ENCODE data around the gene AMOTL1.

AMOTL1 gene

GRCh38 chr11:94755494-94755893 lies 12.7 kb upstream of the AMOTL1 start:
- Mint-ChIP-seq H3K4me3 (no peak overlapping the region), H3K9me3 (no peaks in the 10 kb centered on the region), H3K27me3 (peaks cover 32% of the 10 kb centered on the region), H3K27ac (no peak overlapping the region), H3K4me1 (no peaks in the 10 kb centered on the region)
- ATAC-seq (no peak), DNase-seq (no peak)

GRCh38 chr11:94757037-94757735 lies 11.0 kb upstream of the AMOTL1 start:
- DNase-seq (no peak), ATAC-seq (no peak)
- no peaks in the 10 kb centered on the region for H3K4me1 Mint-ChIP-seq
- no peak overlapping the region for H3K27ac Mint-ChIP-seq
- H3K9me3 Mint-ChIP-seq: no peaks in the 10 kb centered on the region
- peaks cover 17% of the 10 kb centered on the region for H3K27me3 Mint-ChIP-seq
- no peak overlapping the region for H3K4me3 Mint-ChIP-seq

- no peak overlapping the region for H3K4me3 Mint-ChIP-seq
- no peak for DNase-seq
Measured at GRCh38 chr11:94758666-94759065, 9.5 kb upstream of the AMOTL1 start.

DNA sequence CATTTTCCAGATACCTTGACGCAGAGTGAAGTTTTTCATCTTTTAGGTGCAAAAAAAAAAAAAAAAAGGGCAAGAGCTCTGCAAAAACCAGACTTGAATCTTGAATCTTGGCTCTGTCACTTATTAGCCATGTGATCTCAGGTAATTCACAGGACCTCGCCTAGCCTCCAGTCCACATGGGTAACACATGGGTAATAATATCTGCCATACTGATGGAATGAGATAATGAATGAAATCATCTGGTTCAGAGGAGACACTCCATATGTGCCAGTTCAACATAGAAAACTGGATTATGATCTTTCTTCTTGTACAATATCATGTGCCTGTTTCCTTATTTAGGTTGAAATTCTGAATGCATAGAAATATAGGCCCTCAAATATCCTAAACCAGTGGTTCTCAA lies 8.6 kb upstream of the AMOTL1 start:
- DNase-seq (no peak), ATAC-seq (no peak)
- H3K4me3 Mint-ChIP-seq: no peak overlapping the region
- peaks cover 2% of the 10 kb centered on the region for H3K27me3 Mint-ChIP-seq
- no peaks in the 10 kb centered on the region for H3K4me1 Mint-ChIP-seq
- no peak overlapping the region for H3K27ac Mint-ChIP-seq
- H3K9me3 Mint-ChIP-seq: no peaks in the 10 kb centered on the region

More at GRCh38 chr11:94758666-94759065, 9.5 kb upstream of the AMOTL1 start:
- ATAC-seq: no peak
- H3K4me1 Mint-ChIP-seq: no peaks in the 10 kb centered on the region
- no peaks in the 10 kb centered on the region for H3K9me3 Mint-ChIP-seq
- H3K27ac Mint-ChIP-seq: no peak overlapping the region
- H3K27me3 Mint-ChIP-seq: peaks cover 11% of the 10 kb centered on the region

DNA sequence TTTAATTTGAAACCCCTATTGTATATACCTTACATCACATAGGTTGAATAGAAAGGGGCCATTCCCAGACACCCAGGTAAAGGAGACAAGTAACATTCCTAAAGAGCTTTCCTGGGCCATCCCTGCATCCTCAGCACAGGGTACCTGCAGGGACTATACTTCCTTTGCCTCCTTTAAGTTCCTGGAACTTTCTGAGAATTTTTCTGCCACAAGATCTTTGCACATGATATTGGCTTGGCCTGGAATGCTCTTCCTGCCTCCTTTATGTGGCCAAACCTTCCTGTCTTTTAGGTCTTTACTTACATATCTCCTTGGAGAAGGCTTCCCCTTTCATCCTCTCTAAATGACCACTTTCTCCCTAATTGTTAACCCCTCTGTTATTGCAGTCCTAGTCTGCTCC lies 7.9 kb upstream of the AMOTL1 start:
- ATAC-seq (no peak), DNase-seq (no peak)
- Mint-ChIP-seq H3K27me3 (no peaks in the 10 kb centered on the region), H3K27ac (no peak overlapping the region), H3K4me1 (no peaks in the 10 kb centered on the region), H3K4me3 (no peak overlapping the region), H3K9me3 (no peaks in the 10 kb centered on the region)

DNA sequence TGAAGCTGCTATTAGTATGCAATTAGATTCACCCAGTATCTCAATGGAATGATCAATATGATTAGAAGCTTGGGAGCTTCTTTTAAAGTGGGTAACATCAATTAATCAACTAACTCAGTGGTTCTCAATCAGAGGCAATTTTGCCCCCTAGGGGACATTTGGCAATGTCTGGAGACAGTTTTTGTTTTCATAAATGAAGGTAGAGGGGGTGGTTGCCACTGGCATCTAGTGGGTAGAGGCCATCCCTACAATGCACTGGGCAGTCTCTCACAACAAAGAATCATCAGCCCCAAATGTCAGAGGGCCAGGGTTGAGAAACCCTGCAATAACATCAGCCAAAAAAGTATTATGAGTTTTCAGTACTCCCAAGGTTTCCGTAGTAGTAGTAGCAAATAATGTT lies 5.9 kb upstream of the AMOTL1 start:
- H3K27ac Mint-ChIP-seq: no peak overlapping the region
- no peaks in the 10 kb centered on the region for H3K27me3 Mint-ChIP-seq
- no peak overlapping the region for H3K4me3 Mint-ChIP-seq
- H3K9me3 Mint-ChIP-seq: no peaks in the 10 kb centered on the region
- H3K4me1 Mint-ChIP-seq: no peaks in the 10 kb centered on the region
- ATAC-seq: peak; percentile 53
- DNase-seq: no peak

DNA sequence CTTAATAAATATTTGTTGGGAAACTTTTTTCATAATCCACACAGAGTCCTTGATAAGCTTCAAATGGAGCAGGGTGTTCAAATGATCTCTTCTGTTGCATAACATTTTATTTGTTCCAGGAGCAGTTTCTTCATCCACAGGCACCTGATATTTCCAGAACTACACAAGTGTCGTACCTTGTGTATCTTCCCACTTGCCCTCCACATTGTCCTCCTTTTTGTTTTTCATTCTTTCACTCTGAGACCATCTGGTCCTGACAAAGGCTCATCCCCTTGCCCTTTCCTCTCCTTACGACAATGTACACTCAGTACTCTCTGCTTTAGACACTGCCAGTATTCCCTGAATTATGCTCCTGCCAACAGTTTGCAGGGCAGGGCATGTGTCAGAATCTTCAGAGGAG lies 5.2 kb upstream of the AMOTL1 start:
- H3K4me1 Mint-ChIP-seq: no peaks in the 10 kb centered on the region
- no peaks in the 10 kb centered on the region for H3K27me3 Mint-ChIP-seq
- no peak for DNase-seq
- H3K27ac Mint-ChIP-seq: no peak overlapping the region
- no peak overlapping the region for H3K4me3 Mint-ChIP-seq
- ATAC-seq: no peak
- no peaks in the 10 kb centered on the region for H3K9me3 Mint-ChIP-seq

- peaks cover 30% of the 10 kb centered on the region for H3K27me3 Mint-ChIP-seq
- no peak for ATAC-seq
Measured at GRCh38 chr11:94766713-94767206, 1.4 kb upstream of the AMOTL1 start.

DNA sequence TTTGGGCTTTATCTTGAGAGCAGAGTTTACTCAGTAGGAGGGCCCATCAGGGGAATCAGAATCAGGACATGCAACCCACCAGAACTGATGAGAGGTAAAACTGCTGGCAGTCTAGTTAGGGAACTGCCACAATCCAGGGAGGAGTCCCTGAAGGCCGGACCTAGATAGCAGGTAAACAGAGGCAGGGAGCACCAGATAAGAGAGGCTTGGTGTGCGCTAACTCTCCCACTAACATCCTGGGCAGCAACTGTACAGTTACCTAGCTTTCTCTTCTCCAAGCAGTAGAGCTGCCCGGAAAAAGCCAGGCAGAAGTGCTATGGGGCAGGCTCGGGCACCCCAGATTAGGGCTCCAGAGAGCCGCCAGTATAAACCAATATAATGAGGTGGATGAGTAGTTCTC lies 865 bp upstream of the AMOTL1 start:
- Mint-ChIP-seq H3K4me1 (peaks cover 8% of the 10 kb centered on the region), H3K27me3 (peaks cover 35% of the 10 kb centered on the region), H3K4me3 (peak overlapping the region in 1 of 2 donors; percentile 73), H3K9me3 (no peaks in the 10 kb centered on the region), H3K27ac (no peak overlapping the region)
- DNase-seq: no peak
- no peak for ATAC-seq

More at GRCh38 chr11:94766713-94767206, 1.4 kb upstream of the AMOTL1 start:
- H3K9me3 Mint-ChIP-seq: no peaks in the 10 kb centered on the region
- no peak for DNase-seq
- H3K4me1 Mint-ChIP-seq: peaks cover 8% of the 10 kb centered on the region
- H3K27ac Mint-ChIP-seq: no peak overlapping the region
- H3K4me3 Mint-ChIP-seq: no peak overlapping the region

DNA sequence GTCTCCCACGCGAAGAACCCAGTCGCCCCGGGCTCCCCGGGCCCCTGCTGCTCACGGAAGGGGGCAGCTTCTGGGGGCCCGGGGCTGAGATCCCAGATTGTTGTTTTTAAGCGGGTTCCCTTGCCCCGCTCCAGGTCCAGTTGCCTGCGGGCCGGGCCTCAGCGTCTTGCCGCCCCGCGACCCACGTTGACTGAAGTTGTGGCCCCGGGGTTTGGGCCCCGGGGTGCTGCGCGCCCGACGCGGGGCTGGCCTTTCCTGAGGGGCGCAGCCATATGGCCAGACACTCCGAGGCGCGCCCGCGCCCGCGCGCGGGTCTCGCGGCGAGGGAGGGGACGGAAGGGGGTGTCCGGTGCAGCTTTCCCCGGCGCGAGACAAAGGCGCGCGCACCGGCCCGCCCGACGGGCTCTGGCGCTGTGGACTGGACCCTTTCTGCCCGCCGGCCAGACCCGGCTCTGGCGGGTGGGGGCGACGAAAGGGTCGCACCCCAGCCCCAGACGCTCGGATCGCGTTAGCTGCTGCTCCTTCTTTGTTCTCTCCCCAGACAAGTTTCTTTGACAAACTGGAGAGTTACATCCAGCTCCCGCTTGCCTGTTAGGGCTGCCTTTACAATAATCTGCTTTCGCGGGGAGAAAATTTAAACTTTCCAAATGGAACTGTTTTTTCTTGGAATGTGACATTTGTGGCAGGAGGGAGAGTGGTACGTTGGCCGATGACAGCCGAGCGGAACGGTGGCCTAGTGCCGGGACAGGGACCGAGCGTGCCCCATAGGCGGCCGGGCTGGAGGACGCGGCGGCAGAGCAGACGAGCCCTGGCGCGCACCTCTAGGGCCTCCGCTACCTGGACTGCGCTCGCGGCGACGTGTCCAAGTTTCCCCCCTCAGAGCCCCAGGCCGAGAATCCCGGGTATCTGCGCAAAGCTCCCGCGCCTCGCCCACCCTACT lies 716 bp downstream of the AMOTL1 start:
- Mint-ChIP-seq H3K4me1 (peaks cover 8% of the 10 kb centered on the region), H3K4me3 (peak overlapping the region; percentile 69 to 73), H3K27ac (peak overlapping the region in 1 of 2 donors; percentile 24), H3K27me3 (peaks cover 47% of the 10 kb centered on the region), H3K9me3 (no peaks in the 10 kb centered on the region)
- DNase-seq (peak; percentile 5 to 10), ATAC-seq (peak; percentile 63)

DNA sequence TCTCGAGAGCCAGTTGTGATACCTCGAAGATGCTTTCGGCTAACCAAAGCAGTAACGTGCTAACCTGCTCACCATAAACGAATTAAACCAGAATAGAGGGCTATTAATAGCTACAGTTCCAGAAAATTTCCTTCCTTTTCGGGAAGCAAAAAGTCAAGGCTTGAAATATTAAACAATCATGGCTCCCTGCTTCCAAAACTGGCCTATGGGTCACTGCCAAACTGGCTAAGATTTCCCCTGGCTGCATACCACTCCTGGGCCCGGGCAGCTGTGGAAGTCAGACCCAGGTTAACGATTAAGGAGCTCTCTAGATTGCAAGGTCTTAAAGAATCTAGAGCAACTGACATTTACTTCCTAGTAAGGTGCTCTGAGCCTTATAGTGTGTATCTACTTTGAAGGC lies 1.7 kb downstream of the AMOTL1 start:
- Mint-ChIP-seq H3K4me1 (peaks cover 8% of the 10 kb centered on the region), H3K27me3 (peaks cover 47% of the 10 kb centered on the region), H3K4me3 (peak overlapping the region in 1 of 2 donors; percentile 73), H3K9me3 (no peaks in the 10 kb centered on the region), H3K27ac (no peak overlapping the region)
- DNase-seq: no peak
- no peak for ATAC-seq

DNA sequence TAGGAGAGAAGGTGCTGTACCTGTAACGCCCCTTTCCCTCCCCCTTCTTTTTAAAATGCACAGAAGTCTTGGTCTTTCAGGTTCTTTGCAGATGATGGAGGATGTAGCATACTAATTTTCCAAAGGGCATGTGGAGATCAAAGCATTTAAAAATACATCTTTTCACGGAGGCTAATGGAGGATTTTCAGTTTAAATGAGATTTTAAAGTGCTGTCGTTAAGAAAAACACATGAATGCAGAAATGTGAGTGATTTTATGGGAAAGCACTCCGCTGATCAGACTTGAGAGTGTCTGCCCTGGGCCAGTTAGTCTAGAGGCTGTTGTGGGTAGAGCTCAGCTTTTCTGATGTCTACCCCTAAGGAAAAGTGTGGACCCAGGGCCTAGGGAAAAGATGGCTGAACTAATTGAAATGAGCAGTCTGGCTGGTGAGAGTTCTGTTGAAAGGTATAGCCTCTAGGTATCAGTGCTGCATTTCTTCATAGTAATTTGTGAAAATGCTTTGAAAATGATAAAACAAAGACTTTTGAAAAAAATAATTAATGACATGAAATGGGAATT lies 2.5 kb downstream of the AMOTL1 start:
- H3K4me1 Mint-ChIP-seq: peaks cover 8% of the 10 kb centered on the region
- no peak overlapping the region for H3K27ac Mint-ChIP-seq
- ATAC-seq: no peak
- no peak for DNase-seq
- H3K9me3 Mint-ChIP-seq: no peaks in the 10 kb centered on the region
- peaks cover 47% of the 10 kb centered on the region for H3K27me3 Mint-ChIP-seq
- H3K4me3 Mint-ChIP-seq: no peak overlapping the region

DNA sequence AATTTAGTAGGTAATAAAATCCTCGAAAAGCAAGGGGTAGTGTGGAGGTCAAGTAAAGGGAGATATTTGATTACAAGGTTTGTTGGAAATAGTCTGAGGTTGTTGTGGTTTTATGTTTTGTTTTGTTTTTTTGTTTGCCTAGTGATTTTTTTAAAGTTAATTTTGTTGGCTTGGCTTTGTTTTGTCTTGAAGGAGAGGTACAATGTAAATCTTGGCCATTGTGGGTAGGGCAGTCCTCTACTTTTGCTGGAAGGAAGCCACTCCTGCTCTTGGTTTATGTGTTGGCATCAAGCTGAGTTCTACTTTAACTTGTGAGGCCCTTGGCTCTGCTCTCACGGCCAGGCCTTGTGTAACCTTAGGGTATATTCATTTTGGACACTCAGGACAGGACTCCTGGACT lies 3.2 kb downstream of the AMOTL1 start:
- Mint-ChIP-seq H3K4me3 (no peak overlapping the region), H3K9me3 (no peaks in the 10 kb centered on the region), H3K4me1 (peaks cover 8% of the 10 kb centered on the region), H3K27ac (no peak overlapping the region), H3K27me3 (peaks cover 48% of the 10 kb centered on the region)
- DNase-seq: no peak
- ATAC-seq: no peak

DNA sequence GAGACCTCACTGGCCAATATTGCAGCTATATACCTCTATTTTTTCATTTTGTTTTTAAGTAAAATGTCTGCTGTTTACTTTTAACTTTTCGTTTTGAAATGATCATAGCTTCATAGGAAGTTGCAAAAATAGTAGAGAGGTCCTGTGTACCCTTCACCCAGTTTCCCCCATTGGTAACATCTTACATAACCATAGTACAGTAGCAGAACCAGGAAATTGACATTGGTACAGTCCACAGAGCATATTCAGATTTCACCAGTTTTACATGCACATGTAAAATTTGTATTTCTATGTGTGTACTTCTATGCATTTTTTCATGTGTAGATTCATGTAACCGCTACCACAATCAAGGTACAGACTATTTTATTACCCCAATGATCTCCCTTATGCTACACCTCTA lies 3.8 kb downstream of the AMOTL1 start:
- Mint-ChIP-seq H3K27me3 (peaks cover 54% of the 10 kb centered on the region), H3K4me3 (no peak overlapping the region)
- no peak for ATAC-seq

GRCh38 chr11:94773842-94774241 lies 5.7 kb downstream of the AMOTL1 start:
- ATAC-seq: no peak
- H3K9me3 Mint-ChIP-seq: no peaks in the 10 kb centered on the region
- peaks cover 53% of the 10 kb centered on the region for H3K27me3 Mint-ChIP-seq
- no peak for DNase-seq
- H3K4me3 Mint-ChIP-seq: no peak overlapping the region
- H3K4me1 Mint-ChIP-seq: peaks cover 8% of the 10 kb centered on the region
- no peak overlapping the region for H3K27ac Mint-ChIP-seq

More for the DNA sequence above, 3.8 kb downstream of the AMOTL1 start:
- Mint-ChIP-seq H3K9me3 (no peaks in the 10 kb centered on the region), H3K27ac (no peak overlapping the region), H3K4me1 (peaks cover 8% of the 10 kb centered on the region)
- DNase-seq: no peak

DNA sequence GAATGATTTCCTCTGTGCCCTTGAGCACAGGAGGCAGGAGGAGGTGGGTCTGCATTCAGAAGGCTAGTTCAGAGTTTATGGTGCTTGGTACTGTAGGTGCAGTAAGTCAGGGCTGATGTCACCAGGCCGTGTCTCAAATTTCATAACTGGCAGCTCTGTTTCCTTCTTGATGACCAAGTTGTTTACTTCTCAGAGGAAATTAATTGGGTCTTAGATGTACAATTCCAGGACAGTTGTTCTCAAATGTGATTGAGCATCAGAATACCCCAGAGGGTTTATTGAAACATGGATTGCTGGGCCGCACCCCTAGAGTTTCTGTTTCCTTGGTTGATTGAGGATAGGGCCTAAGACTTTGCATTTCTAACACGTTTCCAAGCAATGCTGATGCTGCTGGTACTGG lies 6.2 kb downstream of the AMOTL1 start:
- H3K27ac Mint-ChIP-seq: no peak overlapping the region
- no peak for DNase-seq
- H3K4me1 Mint-ChIP-seq: peaks cover 4% of the 10 kb centered on the region

More for the DNA sequence above, 6.2 kb downstream of the AMOTL1 start:
- Mint-ChIP-seq H3K4me3 (no peak overlapping the region), H3K9me3 (no peaks in the 10 kb centered on the region), H3K27me3 (peaks cover 48% of the 10 kb centered on the region)
- ATAC-seq: no peak
